Activated gamma-delta T cell treated with anti-CD3 and anti-CD28 coated beads, Interleukin-2, amount 50 U/mL, for 16 hours (primary cell): ENCODE data around the gene FOXR1.

ENCODE experiments used
- DNase-seq: peaks from one replicate; pipeline ENCODE4 v3.0.0-alpha.2; 2020; ENCODE audit warnings: low read depth

The FOXR1 gene

DNA sequence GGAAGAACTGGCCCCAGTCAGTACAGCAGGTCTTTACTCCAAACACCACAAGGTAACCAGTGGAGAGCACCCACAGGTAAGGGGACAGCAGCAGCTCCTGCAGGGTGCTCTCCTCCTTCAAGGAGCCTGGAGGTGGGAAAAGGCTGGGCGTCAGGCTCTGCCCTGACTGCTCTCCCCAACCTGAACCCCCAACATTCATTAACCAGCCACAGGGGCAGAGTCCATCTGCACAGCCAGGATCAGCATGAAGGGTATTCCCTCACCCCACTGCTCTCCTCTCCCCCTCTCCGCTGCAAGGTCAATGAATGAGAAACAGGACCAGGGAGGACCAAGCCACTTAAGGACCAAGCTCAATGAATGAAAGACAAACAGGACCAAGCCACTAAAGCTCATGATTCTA lies 55.4 kb downstream of the FOXR1 start:
- DNase-seq = no peak

DNA sequence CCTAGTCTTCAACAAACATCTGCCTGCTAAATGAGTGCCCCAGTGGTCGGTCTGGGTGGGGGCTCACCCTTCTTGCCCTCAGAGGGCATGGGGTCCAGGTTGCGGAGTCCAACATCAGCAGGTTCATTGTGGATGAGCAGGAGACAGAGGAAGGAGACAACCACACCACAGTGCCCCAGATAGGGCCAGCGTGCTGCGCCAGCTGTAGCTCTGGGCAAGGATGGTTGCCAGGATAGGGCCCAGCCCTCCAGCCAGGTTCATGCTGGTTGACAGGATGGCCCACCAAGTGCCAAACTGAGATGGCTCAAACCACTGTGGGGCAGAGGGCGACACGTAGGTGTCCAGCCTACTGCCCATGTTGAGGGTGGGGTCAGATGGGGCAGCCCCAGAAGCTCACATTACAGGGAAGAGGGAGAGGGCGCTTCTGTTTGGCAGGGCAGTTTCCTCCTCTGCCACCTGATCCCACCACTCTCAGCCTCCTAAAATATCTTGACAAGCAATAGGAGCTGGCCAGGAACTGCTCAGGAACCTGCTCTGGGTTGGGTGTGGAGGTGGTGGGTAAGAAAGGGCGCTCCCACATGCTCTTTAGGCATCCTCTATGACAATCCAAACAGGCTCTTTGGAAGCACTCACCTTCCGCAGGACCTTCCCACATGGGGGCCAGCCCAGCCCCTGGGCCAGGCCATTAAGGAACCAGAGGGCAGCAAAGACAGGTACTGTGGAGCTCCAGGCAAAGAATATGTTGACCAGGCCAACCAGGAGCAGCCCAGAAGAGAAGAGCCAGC lies 56.2 kb downstream of the FOXR1 start:
- DNase-seq = no peak

DNA sequence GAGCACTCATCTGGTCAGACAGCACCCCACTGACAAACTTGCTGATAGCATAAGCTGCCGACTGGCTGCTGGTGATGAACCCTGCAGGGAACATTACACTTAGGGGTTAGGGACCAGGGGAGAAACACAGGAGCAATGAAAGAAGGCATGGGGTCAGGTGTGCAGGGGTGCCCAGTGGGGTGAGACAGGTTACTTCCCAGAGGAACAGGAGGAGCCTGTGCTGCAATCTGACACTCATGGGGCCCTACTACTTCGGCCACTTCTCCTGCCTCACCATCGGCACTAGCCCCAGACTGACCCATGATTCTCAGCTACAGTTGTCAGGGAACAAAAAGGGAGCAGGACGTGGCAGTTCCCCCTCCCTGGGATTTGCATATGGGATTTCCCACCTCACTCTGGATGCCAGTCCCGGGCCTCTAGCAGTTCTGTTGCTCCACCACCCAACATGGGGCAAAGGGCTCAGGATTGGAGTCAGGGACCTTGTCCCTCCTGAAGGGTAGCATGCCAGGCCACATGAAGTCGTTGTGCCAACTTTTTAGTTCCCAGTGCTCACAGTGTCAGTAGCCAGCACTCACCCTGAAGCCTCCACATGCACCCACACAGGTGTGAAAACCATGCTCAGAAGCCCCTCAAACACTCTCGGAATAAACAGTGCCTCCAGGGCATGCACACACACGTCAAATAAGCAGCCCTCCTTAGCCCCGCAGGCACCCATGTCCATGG lies 56.9 kb downstream of the FOXR1 start:
- DNase-seq = no peak

DNA sequence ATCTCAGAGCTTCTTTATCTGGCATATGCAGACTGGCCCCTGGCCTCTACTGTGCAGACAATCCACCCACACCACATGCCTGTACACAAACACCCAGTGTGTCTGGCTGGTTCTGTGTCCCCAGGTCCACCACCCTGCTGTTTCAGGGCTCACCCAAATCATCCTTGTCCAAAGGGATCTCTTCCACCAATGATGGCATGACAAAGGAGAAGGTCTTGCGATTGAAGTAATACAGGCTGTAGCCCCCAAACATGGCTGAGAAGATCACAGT lies 57.4 kb downstream of the FOXR1 start:
- no peak for DNase-seq

DNA sequence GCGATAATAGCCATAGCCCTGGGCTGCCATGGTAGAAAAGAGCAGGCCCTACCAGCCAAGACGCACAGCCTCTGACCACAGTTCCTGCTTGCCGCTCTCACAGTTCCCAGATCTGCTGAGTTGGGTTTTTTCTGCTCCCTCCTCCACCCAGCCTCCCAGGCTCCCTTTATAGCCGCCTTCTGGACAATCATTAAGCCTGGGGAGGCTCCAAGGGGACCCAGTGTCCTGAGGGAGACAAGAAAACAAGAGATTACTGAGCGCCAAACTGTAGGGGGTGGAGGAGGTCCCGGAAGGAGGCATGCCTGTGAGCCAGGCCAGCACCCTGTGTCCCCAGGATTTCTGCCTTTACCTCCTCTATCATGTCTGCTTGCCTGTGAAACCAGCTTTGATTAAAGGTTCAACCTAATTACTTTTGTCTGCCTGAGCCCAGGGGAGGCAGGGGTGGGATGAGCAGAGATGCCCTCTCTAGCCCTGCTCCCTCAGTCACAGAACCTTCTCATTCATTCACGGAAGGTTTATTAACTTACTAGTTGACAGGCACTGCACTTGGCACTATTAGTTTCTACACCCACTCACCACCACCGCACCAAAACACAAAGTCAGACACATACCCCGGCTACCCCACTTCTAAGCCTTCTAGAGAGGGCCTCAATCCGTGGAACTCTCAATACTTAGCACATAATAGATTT lies 57.9 kb downstream of the FOXR1 start:
- DNase-seq = no peak

DNA sequence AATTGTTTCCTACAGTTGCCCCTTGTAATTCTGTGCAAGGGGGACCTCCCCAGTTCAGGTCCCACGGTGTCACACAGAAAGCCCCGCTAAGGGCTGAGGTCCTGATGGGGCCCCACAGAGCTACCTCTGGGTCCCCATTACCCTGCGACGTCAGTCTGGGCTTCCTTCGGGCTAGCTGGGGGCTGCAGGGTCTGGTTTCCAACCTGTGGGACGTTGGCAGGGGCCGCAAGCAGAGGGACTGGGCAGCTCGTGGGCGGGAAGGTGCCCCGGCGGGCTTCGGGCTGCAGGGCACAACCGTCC lies 58.4 kb downstream of the FOXR1 start:
- DNase-seq = no peak

DNA sequence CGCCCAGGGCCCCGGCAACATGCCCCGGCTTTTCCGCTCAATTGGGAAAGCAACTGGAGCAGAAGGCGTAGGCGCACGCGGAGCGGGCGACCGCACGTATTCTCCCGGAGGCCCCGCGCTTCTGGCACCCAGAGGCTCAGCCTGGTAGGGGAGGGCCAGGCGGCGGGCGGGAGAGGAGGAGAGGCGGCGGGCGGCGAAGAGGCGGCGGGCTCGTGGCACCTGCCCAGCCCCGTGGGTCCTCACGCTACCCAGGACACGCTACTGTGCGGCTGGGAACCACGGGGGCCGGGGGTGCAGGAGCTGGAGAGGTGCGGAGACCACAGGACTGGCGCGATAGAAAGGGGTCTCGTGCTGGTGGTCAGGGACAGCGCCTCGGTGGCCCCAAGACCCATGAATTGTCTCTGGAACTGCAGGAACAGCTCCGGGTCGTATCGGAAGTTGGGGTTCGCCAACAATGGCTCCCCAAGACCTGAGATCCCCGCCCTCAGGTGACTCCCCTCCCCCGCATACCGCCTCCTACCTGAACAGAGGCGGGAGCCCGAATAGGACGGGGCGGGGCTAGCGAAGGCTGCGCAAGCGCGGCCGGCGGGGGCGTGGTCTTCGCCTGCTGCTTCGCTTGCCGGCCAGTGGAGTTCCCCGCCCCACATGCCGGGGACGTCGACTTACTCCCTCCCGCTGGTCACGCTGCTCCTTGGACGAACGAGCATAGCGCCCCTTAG lies 58.9 kb downstream of the FOXR1 start, which contains the start of gene SLC37A4:
SLC37A4 (minus strand) TSS at position 549 of the 719 bp plus-strand sequence.
- peak; percentile 98 for DNase-seq
